Neural cell (in vitro differentiated cells): ENCODE data around the gene SLC66A1. TPM values are rescaled to one million over a fixed set of nuclear protein-coding genes. Genes with fewer than 3 reads are reported as not detected.
"Not testable (repeated sequence)": the region's sequence is repeated elsewhere in the genome, so short reads cannot be mapped to it uniquely, and the experiment has no call there.

Experiments used
- H2AFZ ChIP-seq: fragments of 200-600, 300-800 bp; sonication (generic), shearing (Covaris generic); 2 replicates; pipeline ENCODE4 v1.6.0; 2014; ENCODE audit warnings: low read depth, mild to moderate bottlenecking, antibody characterized with exemption, low read length, moderate library complexity
- H3F3A ChIP-seq: fragments of 200-600 bp; shearing (Covaris generic); 2 replicates; pipeline ENCODE4 v1.6.1; 2016; ENCODE audit warnings: mild to moderate bottlenecking, moderate library complexity, mixed read lengths, antibody characterized with exemption, low read length; ENCODE audit not compliant: insufficient read depth, poor library complexity, severe bottlenecking
- H3K27ac ChIP-seq: fragments of 200-600, 300-800 bp; sonication (generic), shearing (Covaris generic); 2 replicates; pipeline ENCODE4 v1.5.1; 2014; ENCODE audit warnings: mild to moderate bottlenecking, low read length, moderate library complexity
- H3K27me3 ChIP-seq: fragments of 300-800, 200-600 bp; sonication (generic), shearing (Covaris generic); 2 replicates; pipeline ENCODE4 v1.6.0; 2014; ENCODE audit warnings: mild to moderate bottlenecking, low read depth, low read length, moderate library complexity; ENCODE audit not compliant: insufficient read depth
- H3K36me3 ChIP-seq: fragments of 300-800, 200-600 bp; sonication (generic), shearing (Covaris generic); 2 replicates; pipeline ENCODE4 v1.5.1; 2014; ENCODE audit warnings: mild to moderate bottlenecking, antibody characterized with exemption, low read length, moderate library complexity; ENCODE audit not compliant: insufficient read depth
- H3K4me2 ChIP-seq: fragments of 300-800, 200-600 bp; sonication (generic), shearing (Covaris generic); 2 replicates; pipeline ENCODE4 v1.6.0; 2014; ENCODE audit warnings: mild to moderate bottlenecking, low read length
- H3K4me3 ChIP-seq: fragments of 300-800, 200-600 bp; sonication (generic), shearing (Covaris generic); 2 replicates; pipeline ENCODE4 v1.5.1; 2014; ENCODE audit warnings: mild to moderate bottlenecking, low read length, moderate library complexity
- H3K79me2 ChIP-seq: fragments of 200-600 bp; shearing (Covaris generic); replicated peaks from 2 replicates; pipeline ENCODE4 v1.6.0; 2014; ENCODE audit warnings: mild to moderate bottlenecking, low read length, moderate library complexity; ENCODE audit not compliant: insufficient read depth
- H3K9ac ChIP-seq: fragments of 300-800, 200-600 bp; sonication (generic), shearing (Covaris generic); 2 replicates; pipeline ENCODE4 v1.6.1; 2016; ENCODE audit warnings: mild to moderate bottlenecking, low read length, mixed read lengths
- H3K9me2 ChIP-seq: fragments of 200-600 bp; shearing (Covaris generic); 2 replicates; pipeline ENCODE4 v1.6.1; 2016; ENCODE audit warnings: mild to moderate bottlenecking, low read length, mixed read lengths; ENCODE audit not compliant: insufficient read depth
- H3K9me3 ChIP-seq: fragments of 200-600, 300-800 bp; sonication (generic), shearing (Covaris generic); 2 replicates; pipeline ENCODE4 v1.6.1; 2016; ENCODE audit warnings: mild to moderate bottlenecking, mixed run types, low read length, moderate library complexity, mixed read lengths
- H4K20me1 ChIP-seq: fragments of 200-600 bp; shearing (Covaris generic); 2 replicates; pipeline ENCODE4 v1.6.1; 2016; ENCODE audit warnings: mild to moderate bottlenecking, mixed run types; ENCODE audit not compliant: insufficient read depth
- EP300 ChIP-seq: fragments of 450-650 bp; conservative IDR thresholded peaks from 2 replicates; pipeline ENCODE4 v1.6.1; 2014; ENCODE audit warnings: antibody characterized with exemption, mild to moderate bottlenecking, moderate library complexity; ENCODE audit not compliant: poor library complexity, severe bottlenecking
- EZH2 ChIP-seq: fragments of 200-600, 300-800 bp; shearing (Covaris generic), sonication (generic); IDR thresholded peaks from 2 replicates; pipeline ENCODE4 v1.6.1; 2014; ENCODE audit warnings: antibody characterized with exemption, low read length, borderline replicate concordance, mild to moderate bottlenecking; ENCODE audit not compliant: insufficient read depth, poor library complexity, severe bottlenecking
- MXI1 ChIP-seq: fragments of 450-650 bp; conservative IDR thresholded peaks from 2 replicates; pipeline ENCODE4 v1.6.1; 2014; ENCODE audit warnings: antibody characterized with exemption, mild to moderate bottlenecking; ENCODE audit not compliant: poor library complexity, severe bottlenecking
- POLR2AphosphoS5 ChIP-seq: IDR thresholded peaks from 2 replicates; pipeline ENCODE4 v1.6.1; 2012
- RAD21 ChIP-seq: fragments of 450-650 bp; conservative IDR thresholded peaks from 2 replicates; pipeline ENCODE4 v1.6.1; 2014; ENCODE audit warnings: antibody characterized with exemption, mild to moderate bottlenecking, moderate library complexity
- REST ChIP-seq: IDR thresholded peaks from 2 replicates; pipeline ENCODE4 v1.6.1; 2012; ENCODE audit warnings: borderline replicate concordance
- SMC3 ChIP-seq: fragments of 450-650 bp; conservative IDR thresholded peaks from 2 replicates; pipeline ENCODE4 v1.6.1; 2014; ENCODE audit warnings: antibody characterized with exemption, mild to moderate bottlenecking, moderate library complexity; ENCODE audit not compliant: poor library complexity
- TAF1 ChIP-seq: IDR thresholded peaks from 2 replicates; pipeline ENCODE4 v1.6.1; 2012; ENCODE audit warnings: low read depth
- polyA plus RNA-seq: library from polyadenylated mRNA; depleted of rRNA; stranded (reverse); fragments of >200 nt; gene quantifications from 2 replicates; pipeline ENCODE4 v1.2.3, GENCODE V29; 2014
- TF ChIP-seq, protein P1 (sequence below): fragments of 450-650 bp; IDR thresholded peaks from 2 replicates; pipeline ENCODE4 v1.5.1; 2014; ENCODE audit warnings: antibody characterized with exemption, mild to moderate bottlenecking, moderate library complexity; ENCODE audit not compliant: poor library complexity, severe bottlenecking

Gene SLC66A1
- polyA plus RNA-seq, 1 donor from 2014 or later: 31.8 TPM

GRCh38 chr1:19287436-19288185 lies 24.5 kb upstream of the SLC66A1 start:
- H3K4me2 ChIP-seq: no peak overlapping the region
- H4K20me1 ChIP-seq: no peaks in the 10 kb centered on the region
- TF ChIP-seq SMC3 (no peak), MXI1 (no peak), EP300 (no peak), POLR2AphosphoS5 (no peak), RAD21 (no peak), EZH2 (no peak), TAF1 (no peak), REST (no peak)
- TF ChIP-seq, protein P1, sequence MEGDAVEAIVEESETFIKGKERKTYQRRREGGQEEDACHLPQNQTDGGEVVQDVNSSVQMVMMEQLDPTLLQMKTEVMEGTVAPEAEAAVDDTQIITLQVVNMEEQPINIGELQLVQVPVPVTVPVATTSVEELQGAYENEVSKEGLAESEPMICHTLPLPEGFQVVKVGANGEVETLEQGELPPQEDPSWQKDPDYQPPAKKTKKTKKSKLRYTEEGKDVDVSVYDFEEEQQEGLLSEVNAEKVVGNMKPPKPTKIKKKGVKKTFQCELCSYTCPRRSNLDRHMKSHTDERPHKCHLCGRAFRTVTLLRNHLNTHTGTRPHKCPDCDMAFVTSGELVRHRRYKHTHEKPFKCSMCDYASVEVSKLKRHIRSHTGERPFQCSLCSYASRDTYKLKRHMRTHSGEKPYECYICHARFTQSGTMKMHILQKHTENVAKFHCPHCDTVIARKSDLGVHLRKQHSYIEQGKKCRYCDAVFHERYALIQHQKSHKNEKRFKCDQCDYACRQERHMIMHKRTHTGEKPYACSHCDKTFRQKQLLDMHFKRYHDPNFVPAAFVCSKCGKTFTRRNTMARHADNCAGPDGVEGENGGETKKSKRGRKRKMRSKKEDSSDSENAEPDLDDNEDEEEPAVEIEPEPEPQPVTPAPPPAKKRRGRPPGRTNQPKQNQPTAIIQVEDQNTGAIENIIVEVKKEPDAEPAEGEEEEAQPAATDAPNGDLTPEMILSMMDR: no peak
- H3K27me3 ChIP-seq: no peaks in the 10 kb centered on the region
- no peak overlapping the region for H3K27ac ChIP-seq
- no peak overlapping the region for H3K9ac ChIP-seq
- no peak overlapping the region for H3K4me3 ChIP-seq
- H3F3A ChIP-seq: no peaks in the 10 kb centered on the region
- H3K9me3 ChIP-seq: no peaks in the 10 kb centered on the region
- no peak overlapping the region for H2AFZ ChIP-seq
- no peaks in the 10 kb centered on the region for H3K9me2 ChIP-seq
- no peaks in the 10 kb centered on the region for H3K36me3 ChIP-seq
- no peaks in the 10 kb centered on the region for H3K79me2 ChIP-seq

DNA sequence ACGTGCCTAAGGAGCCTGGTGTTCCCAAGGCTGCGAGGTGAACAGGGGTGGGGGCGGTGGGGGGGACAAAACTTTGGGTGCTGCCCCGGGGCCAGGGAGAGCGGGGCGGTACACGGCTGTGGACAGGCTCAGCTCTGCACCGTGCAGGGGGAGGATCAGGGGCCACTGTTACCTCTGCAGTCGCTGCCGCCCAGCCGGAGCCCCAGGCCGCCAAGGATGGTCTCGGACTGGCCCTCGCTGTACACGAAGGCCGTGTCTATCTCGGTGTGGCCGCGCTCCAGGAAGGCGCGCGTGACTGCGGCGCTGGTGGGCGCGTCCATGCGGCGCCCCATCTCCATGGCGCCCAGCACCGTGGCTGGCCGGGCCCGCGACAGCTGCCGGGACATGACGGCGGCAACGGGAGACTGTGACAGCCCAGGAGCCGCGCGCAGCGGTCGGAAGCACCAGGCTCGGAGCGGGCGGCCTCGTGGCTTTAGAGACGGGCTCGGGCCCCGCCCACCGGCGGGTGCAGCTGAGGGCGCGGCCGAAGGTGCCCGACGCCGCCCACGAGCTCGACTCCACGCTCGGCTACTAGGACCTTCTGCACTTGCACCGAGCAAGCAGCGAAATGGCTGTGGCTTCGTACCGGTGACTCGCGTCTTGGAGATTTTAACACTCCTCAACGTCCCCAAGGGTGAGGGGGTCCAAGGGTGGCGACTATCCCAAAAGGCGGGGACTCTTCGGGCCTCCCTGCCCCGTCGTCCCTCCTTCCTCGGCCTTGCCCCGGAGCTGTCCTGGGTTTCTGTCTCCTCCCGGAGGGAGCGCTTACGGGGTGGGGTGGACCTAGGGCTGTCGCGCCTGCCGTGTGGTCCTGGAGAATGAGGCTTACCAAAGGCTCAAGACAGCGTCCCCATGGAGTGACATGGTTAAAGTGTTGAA lies 23.5 kb upstream of the SLC66A1 start, which contains the start of gene AKR7A3:
Gene AKR7A3 (minus strand): TSS at position 447 of the 918 bp plus-strand sequence. CDS start 61 bp downstream, at position 386.
- not testable (repeated sequence) for H3K4me2 ChIP-seq

More for the DNA sequence above, 23.5 kb upstream of the SLC66A1 start, which contains the start of gene AKR7A3:
- not testable (repeated sequence) for H3K27ac ChIP-seq, H2AFZ ChIP-seq, H3K4me3 ChIP-seq, H3K9me2 ChIP-seq, H3K36me3 ChIP-seq, H3K27me3 ChIP-seq, H3K79me2 ChIP-seq, H3K9ac ChIP-seq, H3F3A ChIP-seq, H3K9me3 ChIP-seq, H4K20me1 ChIP-seq
